ENCODE data around the gene SPATA31C2. TPM values are rescaled to one million over a fixed set of nuclear protein-coding genes. Genes with fewer than 3 reads are reported as not detected.
"Not testable (repeated sequence)": the region's sequence is repeated elsewhere in the genome, so short reads cannot be mapped to it uniquely, and the experiment has no call there.

SPATA31C2 gene
- total RNA-seq, 1 donor from 2014 or later = not detected

DNA sequence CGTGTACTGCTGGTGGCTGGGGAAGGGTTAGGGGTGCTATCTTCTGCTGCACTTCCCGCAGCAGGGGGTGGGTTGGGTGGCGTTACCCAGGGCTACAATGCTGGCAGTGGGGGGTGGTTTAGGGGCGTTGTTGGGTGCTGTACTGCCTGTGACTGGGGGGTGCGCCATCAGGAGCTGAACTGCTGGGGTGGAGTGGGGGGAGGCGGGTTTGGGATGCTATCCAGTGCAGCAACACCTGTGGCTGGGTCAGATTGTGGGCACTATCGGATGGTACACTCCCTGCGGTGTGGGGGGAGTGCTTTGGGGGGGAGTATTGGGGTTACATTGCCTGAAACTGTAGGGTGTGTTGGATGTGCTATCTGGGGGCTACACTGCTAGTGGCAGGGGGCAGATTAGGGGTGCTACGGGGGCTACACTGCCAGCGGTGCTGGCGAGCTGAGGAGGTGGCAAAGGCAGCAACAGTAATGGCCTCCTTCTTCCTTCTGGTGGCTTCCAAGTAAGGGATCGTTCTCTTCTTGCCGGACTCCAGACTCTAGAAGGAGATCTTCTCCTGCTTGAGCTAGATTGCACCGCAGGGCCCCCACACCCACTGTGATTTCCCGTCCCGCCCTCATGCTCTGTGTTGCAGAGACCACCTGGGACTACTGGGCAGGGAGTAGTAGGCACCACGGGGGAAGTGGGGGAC is 23.9 kb downstream of the SPATA31C2 start:
- not testable (repeated sequence) for H3K27me3 Mint-ChIP-seq; H3K4me1 Mint-ChIP-seq (ENCODE audit: unreplicated experiment); H3K36me3 Mint-ChIP-seq; H3K9me3 Mint-ChIP-seq; H3K27ac Mint-ChIP-seq; DNase-seq (ENCODE audit: extremely low spot score, unreplicated experiment); H3K4me3 Mint-ChIP-seq

- H3K27me3 Mint-ChIP-seq; DNase-seq (ENCODE audit: extremely low spot score, unreplicated experiment); H3K4me1 Mint-ChIP-seq (ENCODE audit: unreplicated experiment); H3K27ac Mint-ChIP-seq; H3K9me3 Mint-ChIP-seq; H3K36me3 Mint-ChIP-seq; H3K4me3 Mint-ChIP-seq: not testable (repeated sequence)
Observed at GRCh38 chr9:88113156-88114130, 24.8 kb downstream of the SPATA31C2 start.

DNA sequence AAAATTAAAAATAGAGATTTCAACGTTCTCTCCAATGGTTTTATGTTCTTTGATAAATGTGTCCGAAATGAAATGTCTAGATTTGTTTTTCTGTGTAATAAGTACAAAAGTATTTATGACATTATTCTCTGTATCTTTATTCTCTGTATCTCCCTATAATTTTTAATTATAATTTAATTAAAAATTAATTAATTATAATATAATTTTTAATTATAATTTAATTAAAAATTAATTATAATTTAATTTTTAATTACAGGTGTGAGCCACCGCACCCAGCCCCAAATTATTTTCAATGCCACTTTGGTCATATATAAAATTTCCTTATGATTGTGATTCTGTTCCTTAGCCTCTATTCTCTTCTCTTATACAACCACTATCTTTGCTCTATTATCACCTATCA is 28.2 kb downstream of the SPATA31C2 start:
- no peak for DNase-seq (ENCODE audit: extremely low spot score, unreplicated experiment)
- Mint-ChIP-seq H3K36me3 (peaks cover 3% of the 10 kb centered on the region), H3K4me3 (no peak overlapping the region)

GRCh38 chr9:88108779-88109178 is 29.5 kb downstream of the SPATA31C2 start:
- no peak for DNase-seq (ENCODE audit: extremely low spot score, unreplicated experiment)
- Mint-ChIP-seq H3K9me3 (peaks cover 9% of the 10 kb centered on the region), H3K27me3 (peaks cover 7% of the 10 kb centered on the region), H3K4me1 (ENCODE audit: unreplicated experiment) (peaks cover 4% of the 10 kb centered on the region), H3K36me3 (peaks cover 3% of the 10 kb centered on the region), H3K4me3 (no peak overlapping the region), H3K27ac (no peak overlapping the region)
- no peak for TF ChIP-seq CTCF (conservative IDR thresholded peaks at IDR 0.05)

More for the DNA sequence above, 28.2 kb downstream of the SPATA31C2 start:
- Mint-ChIP-seq H3K4me1 (ENCODE audit: unreplicated experiment) (peaks cover 4% of the 10 kb centered on the region), H3K9me3 (peaks cover 9% of the 10 kb centered on the region), H3K27ac (no peak overlapping the region), H3K27me3 (peaks cover 5% of the 10 kb centered on the region)
- TF ChIP-seq CTCF (conservative IDR thresholded peaks at IDR 0.05) = no peak

DNA sequence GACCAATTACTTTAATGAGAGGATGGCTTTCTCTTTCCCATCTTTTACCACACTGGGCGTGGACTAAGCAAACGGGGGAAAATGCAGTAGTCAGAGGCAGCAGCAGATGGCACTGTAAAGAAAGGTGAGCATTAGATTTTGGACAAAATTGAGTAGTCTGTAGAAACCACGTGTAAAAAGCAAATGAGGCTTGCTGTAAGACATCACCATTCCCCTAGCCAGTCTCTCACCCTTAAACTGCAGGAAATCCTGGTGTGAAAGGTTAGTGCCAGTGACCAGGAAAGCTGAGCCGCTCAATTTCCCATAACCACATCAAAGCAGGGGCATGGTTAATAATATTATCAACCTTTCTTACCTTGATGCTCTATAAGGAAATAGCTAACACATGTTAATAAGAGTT is 31.8 kb downstream of the SPATA31C2 start:
- Mint-ChIP-seq H3K4me3 (no peak overlapping the region), H3K9me3 (peaks cover 9% of the 10 kb centered on the region), H3K27ac (no peak overlapping the region), H3K27me3 (peaks cover 8% of the 10 kb centered on the region), H3K4me1 (ENCODE audit: unreplicated experiment) (peaks cover 4% of the 10 kb centered on the region), H3K36me3 (peaks cover 3% of the 10 kb centered on the region)
- no peak for DNase-seq (ENCODE audit: extremely low spot score, unreplicated experiment)
- TF ChIP-seq CTCF (conservative IDR thresholded peaks at IDR 0.05) = peak; percentile 61

GRCh38 chr9:88092797-88093331 is 45.4 kb downstream of the SPATA31C2 start:
- H3K9me3 Mint-ChIP-seq = peaks cover 4% of the 10 kb centered on the region
- H3K36me3 Mint-ChIP-seq = no peaks in the 10 kb centered on the region
- H3K27ac Mint-ChIP-seq = peak overlapping the region; percentile 10
- H3K4me3 Mint-ChIP-seq = peak overlapping the region; percentile 20
- no peaks in the 10 kb centered on the region for H3K27me3 Mint-ChIP-seq
- no peak for TF ChIP-seq CTCF (conservative IDR thresholded peaks at IDR 0.05)
- DNase-seq (ENCODE audit: extremely low spot score, unreplicated experiment) = no peak
- H3K4me1 Mint-ChIP-seq (ENCODE audit: unreplicated experiment) = peaks cover 15% of the 10 kb centered on the region

All from type B pancreatic cell (in vitro differentiated cells).